ENCODE data around the gene COL23A1. TPM values are rescaled to one million over a fixed set of nuclear protein-coding genes. Genes with fewer than 3 reads are reported as not detected.

Gene COL23A1
- total RNA-seq, 1 experiment from 2014 or later = 5.7 TPM

DNA sequence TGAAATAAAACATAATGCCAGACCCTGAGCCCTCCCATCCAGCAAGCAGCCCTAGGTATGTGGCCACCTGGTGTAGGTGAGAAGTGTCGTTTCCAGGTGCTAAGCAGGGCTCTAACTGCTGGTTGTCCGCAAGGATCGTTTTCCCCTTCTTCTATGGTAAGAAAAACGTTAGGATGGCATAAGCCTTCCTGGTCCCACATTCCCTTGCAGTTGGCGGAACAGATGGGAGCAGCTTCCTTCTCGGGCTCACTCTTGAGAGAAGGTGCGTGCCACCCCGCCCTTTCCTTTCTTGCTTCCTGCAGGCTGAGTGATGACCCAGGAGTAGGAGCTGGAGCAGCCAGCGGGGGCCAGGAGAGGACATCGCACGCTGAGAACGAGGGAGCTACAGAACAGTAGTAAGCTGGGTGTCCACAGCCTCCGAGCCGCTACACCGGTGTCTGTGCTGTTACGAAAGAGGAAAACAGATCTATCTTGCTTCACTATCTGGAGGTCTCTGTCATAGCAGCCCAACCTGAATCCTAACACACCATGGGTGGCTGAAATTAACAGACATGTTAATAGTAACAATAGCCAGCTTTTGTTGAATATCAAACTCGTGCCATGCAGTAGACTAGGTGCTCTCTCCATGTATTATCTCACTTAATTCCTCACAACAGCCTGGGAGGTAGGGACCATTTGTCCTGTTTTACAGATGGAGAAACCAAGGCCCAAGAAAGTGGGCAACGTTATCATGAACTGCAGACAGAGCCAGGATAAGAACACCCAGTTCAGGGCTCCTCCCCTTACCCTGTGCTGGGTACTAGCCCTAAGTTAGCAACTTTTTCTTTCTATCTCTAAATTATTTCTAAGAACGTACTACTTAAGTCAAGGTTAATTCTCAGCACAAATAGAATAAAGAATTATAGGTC is 139.8 kb downstream of the COL23A1 start:
- DNase-seq = no peak

DNA sequence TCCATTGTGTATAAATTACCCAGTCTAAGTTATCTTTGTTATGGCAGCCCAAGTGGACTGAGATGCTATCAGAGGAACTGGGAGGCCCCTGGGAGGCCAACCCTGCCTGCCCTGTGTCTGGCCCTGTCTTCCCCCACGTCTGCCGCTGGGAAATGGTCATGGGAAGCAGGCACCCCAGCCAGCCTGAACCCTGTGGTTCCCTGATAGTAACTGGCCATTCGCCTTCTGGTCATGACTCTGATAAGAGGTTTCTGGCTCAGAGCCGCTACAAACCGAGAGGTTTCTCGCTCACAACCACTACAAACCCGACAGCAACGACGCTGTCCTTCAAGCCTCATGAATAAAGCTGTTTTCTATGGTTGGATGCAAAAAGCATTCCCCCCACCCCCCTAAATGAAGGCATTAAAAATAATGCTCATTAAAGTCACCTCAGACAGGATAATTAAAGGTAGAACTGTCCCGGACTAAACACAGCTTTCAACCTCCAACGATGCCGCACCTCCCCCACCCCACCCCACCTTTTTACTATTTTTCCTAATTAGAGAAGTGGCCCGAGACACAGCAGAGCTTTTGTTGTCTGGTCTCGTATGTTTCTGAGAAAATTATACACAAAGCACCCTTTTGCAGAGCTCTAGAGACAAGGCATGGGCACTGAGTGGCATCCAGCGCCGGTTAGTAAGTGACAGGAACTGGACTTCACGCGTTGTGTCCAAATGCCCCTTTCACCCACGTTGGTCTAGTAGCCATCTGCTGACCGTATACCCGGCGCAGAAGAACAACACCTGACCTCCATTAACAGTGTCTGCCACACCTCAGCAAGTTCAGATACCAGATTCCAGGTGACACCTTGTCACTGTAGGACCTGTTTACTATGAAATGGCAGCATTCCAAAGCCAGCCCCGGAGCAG is 140.8 kb downstream of the COL23A1 start:
- H3K4me2 ChIP-seq (ENCODE audit: low read depth, low read length, poor library complexity, severe bottlenecking) = no peak overlapping the region

More for the DNA sequence above, 139.8 kb downstream of the COL23A1 start:
- H4K20me1 ChIP-seq (ENCODE audit: insufficient read depth, low read depth, low read length) = no peaks in the 10 kb centered on the region
- H3K79me2 ChIP-seq (ENCODE audit: low read length) = no peaks in the 10 kb centered on the region
- H3K4me3 ChIP-seq (ENCODE audit: low read length) = no peak overlapping the region
- H3K9me2 ChIP-seq (replicated peaks; ENCODE audit: insufficient read depth, low read length) = no peaks in the 10 kb centered on the region
- no peaks in the 10 kb centered on the region for H3K36me3 ChIP-seq (ENCODE audit: insufficient read depth, low read length)
- no peaks in the 10 kb centered on the region for H3K4me1 ChIP-seq (ENCODE audit: low read length)
- H3K9me3 ChIP-seq (ENCODE audit: low read length) = no peaks in the 10 kb centered on the region
- H3K27me3 ChIP-seq (ENCODE audit: low read length) = no peaks in the 10 kb centered on the region
- no peak overlapping the region for H3K9ac ChIP-seq (ENCODE audit: low read length)
- no peak overlapping the region for H3K4me2 ChIP-seq (ENCODE audit: low read depth, low read length, poor library complexity, severe bottlenecking)
- no peak overlapping the region for H3K27ac ChIP-seq (ENCODE audit: low read length)
- no peak overlapping the region for H2AFZ ChIP-seq (ENCODE audit: low read length)

GRCh38 chr5:178445534-178445933 is 144.7 kb downstream of the COL23A1 start:
- Histone ChIP-seq H3K9me3 (ENCODE audit: low read length) (no peaks in the 10 kb centered on the region), H3K27ac (ENCODE audit: low read length) (no peak overlapping the region), H3K79me2 (ENCODE audit: low read length) (no peaks in the 10 kb centered on the region), H3K9ac (ENCODE audit: low read length) (no peak overlapping the region), H2AFZ (ENCODE audit: low read length) (no peak overlapping the region), H3K4me2 (ENCODE audit: low read depth, low read length, poor library complexity, severe bottlenecking) (no peak overlapping the region), H3K9me2 (replicated peaks; ENCODE audit: insufficient read depth, low read length) (no peaks in the 10 kb centered on the region), H4K20me1 (ENCODE audit: insufficient read depth, low read depth, low read length) (no peaks in the 10 kb centered on the region), H3K27me3 (ENCODE audit: low read length) (no peaks in the 10 kb centered on the region), H3K36me3 (ENCODE audit: insufficient read depth, low read length) (no peaks in the 10 kb centered on the region), H3K4me1 (ENCODE audit: low read length) (no peaks in the 10 kb centered on the region), H3K4me3 (ENCODE audit: low read length) (no peak overlapping the region)
- no peak for DNase-seq

More for the DNA sequence above, 140.8 kb downstream of the COL23A1 start:
- Histone ChIP-seq H3K27ac (ENCODE audit: low read length) (no peak overlapping the region), H3K9ac (ENCODE audit: low read length) (no peak overlapping the region), H3K79me2 (ENCODE audit: low read length) (no peaks in the 10 kb centered on the region), H3K9me3 (ENCODE audit: low read length) (no peaks in the 10 kb centered on the region), H2AFZ (ENCODE audit: low read length) (no peak overlapping the region), H3K36me3 (ENCODE audit: insufficient read depth, low read length) (no peaks in the 10 kb centered on the region), H3K9me2 (replicated peaks; ENCODE audit: insufficient read depth, low read length) (no peaks in the 10 kb centered on the region), H3K27me3 (ENCODE audit: low read length) (no peaks in the 10 kb centered on the region), H3K4me3 (ENCODE audit: low read length) (no peak overlapping the region), H4K20me1 (ENCODE audit: insufficient read depth, low read depth, low read length) (no peaks in the 10 kb centered on the region), H3K4me1 (ENCODE audit: low read length) (no peaks in the 10 kb centered on the region)
- DNase-seq = no peak

GRCh38 chr5:178442405-178443257 is 147.6 kb downstream of the COL23A1 start:
- Histone ChIP-seq H3K79me2 (ENCODE audit: low read length) (no peaks in the 10 kb centered on the region), H4K20me1 (ENCODE audit: insufficient read depth, low read depth, low read length) (no peaks in the 10 kb centered on the region), H3K27ac (ENCODE audit: low read length) (no peak overlapping the region), H3K9ac (ENCODE audit: low read length) (no peak overlapping the region), H3K4me3 (ENCODE audit: low read length) (no peak overlapping the region), H2AFZ (ENCODE audit: low read length) (no peak overlapping the region), H3K27me3 (ENCODE audit: low read length) (no peaks in the 10 kb centered on the region), H3K36me3 (ENCODE audit: insufficient read depth, low read length) (no peaks in the 10 kb centered on the region), H3K9me3 (ENCODE audit: low read length) (no peaks in the 10 kb centered on the region), H3K4me2 (ENCODE audit: low read depth, low read length, poor library complexity, severe bottlenecking) (no peak overlapping the region), H3K4me1 (ENCODE audit: low read length) (no peaks in the 10 kb centered on the region), H3K9me2 (replicated peaks; ENCODE audit: insufficient read depth, low read length) (no peaks in the 10 kb centered on the region)
- DNase-seq = no peak

GRCh38 chr5:178441486-178442270 is 148.5 kb downstream of the COL23A1 start:
- H3K79me2 ChIP-seq (ENCODE audit: low read length) = no peaks in the 10 kb centered on the region
- no peaks in the 10 kb centered on the region for H3K36me3 ChIP-seq (ENCODE audit: insufficient read depth, low read length)
- no peaks in the 10 kb centered on the region for H3K4me1 ChIP-seq (ENCODE audit: low read length)
- H3K4me3 ChIP-seq (ENCODE audit: low read length) = no peak overlapping the region
- no peaks in the 10 kb centered on the region for H4K20me1 ChIP-seq (ENCODE audit: insufficient read depth, low read depth, low read length)
- H2AFZ ChIP-seq (ENCODE audit: low read length) = no peak overlapping the region
- no peaks in the 10 kb centered on the region for H3K9me3 ChIP-seq (ENCODE audit: low read length)
- H3K4me2 ChIP-seq (ENCODE audit: low read depth, low read length, poor library complexity, severe bottlenecking) = no peak overlapping the region
- H3K9ac ChIP-seq (ENCODE audit: low read length) = no peak overlapping the region
- H3K9me2 ChIP-seq (replicated peaks; ENCODE audit: insufficient read depth, low read length) = no peaks in the 10 kb centered on the region
- H3K27me3 ChIP-seq (ENCODE audit: low read length) = no peaks in the 10 kb centered on the region
- DNase-seq = no peak
- no peak overlapping the region for H3K27ac ChIP-seq (ENCODE audit: low read length)

GRCh38 chr5:178440181-178440580 is 150.0 kb downstream of the COL23A1 start:
- no peak for DNase-seq
- H3K9me2 ChIP-seq (replicated peaks; ENCODE audit: insufficient read depth, low read length) = no peaks in the 10 kb centered on the region
- no peaks in the 10 kb centered on the region for H3K79me2 ChIP-seq (ENCODE audit: low read length)
- H3K36me3 ChIP-seq (ENCODE audit: insufficient read depth, low read length) = no peaks in the 10 kb centered on the region
- no peaks in the 10 kb centered on the region for H4K20me1 ChIP-seq (ENCODE audit: insufficient read depth, low read depth, low read length)
- no peak overlapping the region for H3K9ac ChIP-seq (ENCODE audit: low read length)
- H3K9me3 ChIP-seq (ENCODE audit: low read length) = no peaks in the 10 kb centered on the region
- no peak overlapping the region for H2AFZ ChIP-seq (ENCODE audit: low read length)
- H3K4me3 ChIP-seq (ENCODE audit: low read length) = no peak overlapping the region
- no peaks in the 10 kb centered on the region for H3K27me3 ChIP-seq (ENCODE audit: low read length)
- no peak overlapping the region for H3K4me2 ChIP-seq (ENCODE audit: low read depth, low read length, poor library complexity, severe bottlenecking)
- H3K4me1 ChIP-seq (ENCODE audit: low read length) = peaks cover 3% of the 10 kb centered on the region
- H3K27ac ChIP-seq (ENCODE audit: low read length) = no peak overlapping the region

DNA sequence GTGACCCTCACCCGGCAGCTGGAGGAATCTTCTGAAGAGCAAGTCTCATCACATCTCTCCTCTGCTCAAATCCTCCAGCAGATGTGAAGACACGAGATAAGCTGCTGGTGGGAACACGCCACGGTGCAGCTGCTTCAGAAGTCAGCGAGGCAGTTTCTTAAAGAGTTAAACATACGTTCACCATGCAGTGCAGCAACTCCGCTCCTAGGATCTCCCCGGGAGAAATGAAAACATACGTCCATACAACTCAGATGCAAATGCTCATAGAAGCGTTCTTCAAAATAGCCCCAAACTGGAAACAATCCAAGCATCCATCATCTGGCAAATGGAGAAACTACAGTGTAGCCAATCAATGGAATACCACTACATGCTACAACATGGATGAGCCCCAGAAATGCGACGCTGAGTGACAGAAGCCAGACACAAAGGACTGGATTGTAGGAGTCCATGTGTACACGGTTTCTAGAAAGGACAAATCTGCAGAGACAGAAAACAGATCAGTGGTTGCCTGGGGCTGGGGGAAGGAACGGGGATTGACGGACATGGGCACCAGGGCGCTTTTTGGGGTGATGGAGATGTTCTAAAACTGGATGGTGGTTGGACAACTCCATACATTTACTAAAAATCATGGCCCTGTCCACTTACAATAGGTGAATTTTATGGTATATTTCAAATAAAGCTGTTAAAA is 150.6 kb downstream of the COL23A1 start:
- H2AFZ ChIP-seq (ENCODE audit: low read length) = no peak overlapping the region
- H3K36me3 ChIP-seq (ENCODE audit: insufficient read depth, low read length) = no peaks in the 10 kb centered on the region
- no peaks in the 10 kb centered on the region for H3K27me3 ChIP-seq (ENCODE audit: low read length)
- no peaks in the 10 kb centered on the region for H3K79me2 ChIP-seq (ENCODE audit: low read length)
- no peaks in the 10 kb centered on the region for H4K20me1 ChIP-seq (ENCODE audit: insufficient read depth, low read depth, low read length)
- DNase-seq = no peak
- no peaks in the 10 kb centered on the region for H3K9me2 ChIP-seq (replicated peaks; ENCODE audit: insufficient read depth, low read length)
- H3K27ac ChIP-seq (ENCODE audit: low read length) = no peak overlapping the region
- no peaks in the 10 kb centered on the region for H3K9me3 ChIP-seq (ENCODE audit: low read length)
- peaks cover 8% of the 10 kb centered on the region for H3K4me1 ChIP-seq (ENCODE audit: low read length)
- H3K4me3 ChIP-seq (ENCODE audit: low read length) = no peak overlapping the region
- no peak overlapping the region for H3K9ac ChIP-seq (ENCODE audit: low read length)
- H3K4me2 ChIP-seq (ENCODE audit: low read depth, low read length, poor library complexity, severe bottlenecking) = no peak overlapping the region
